Stimulated activated CD8-positive, alpha-beta memory T cell treated with anti-CD3 and anti-CD28 coated beads, Interleukin-15, amount 100 ng/mL, for 1 hour (primary cell): ENCODE data around the gene TOP1.
"Not testable (repeated sequence)": the region's sequence is repeated elsewhere in the genome, so short reads cannot be mapped to it uniquely, and the experiment has no call there.

ENCODE experiments used
- DNase-seq: peaks from one replicate; pipeline ENCODE4 v3.0.0-alpha.2; 2020; ENCODE audit warnings: low read depth

TOP1 gene

DNA sequence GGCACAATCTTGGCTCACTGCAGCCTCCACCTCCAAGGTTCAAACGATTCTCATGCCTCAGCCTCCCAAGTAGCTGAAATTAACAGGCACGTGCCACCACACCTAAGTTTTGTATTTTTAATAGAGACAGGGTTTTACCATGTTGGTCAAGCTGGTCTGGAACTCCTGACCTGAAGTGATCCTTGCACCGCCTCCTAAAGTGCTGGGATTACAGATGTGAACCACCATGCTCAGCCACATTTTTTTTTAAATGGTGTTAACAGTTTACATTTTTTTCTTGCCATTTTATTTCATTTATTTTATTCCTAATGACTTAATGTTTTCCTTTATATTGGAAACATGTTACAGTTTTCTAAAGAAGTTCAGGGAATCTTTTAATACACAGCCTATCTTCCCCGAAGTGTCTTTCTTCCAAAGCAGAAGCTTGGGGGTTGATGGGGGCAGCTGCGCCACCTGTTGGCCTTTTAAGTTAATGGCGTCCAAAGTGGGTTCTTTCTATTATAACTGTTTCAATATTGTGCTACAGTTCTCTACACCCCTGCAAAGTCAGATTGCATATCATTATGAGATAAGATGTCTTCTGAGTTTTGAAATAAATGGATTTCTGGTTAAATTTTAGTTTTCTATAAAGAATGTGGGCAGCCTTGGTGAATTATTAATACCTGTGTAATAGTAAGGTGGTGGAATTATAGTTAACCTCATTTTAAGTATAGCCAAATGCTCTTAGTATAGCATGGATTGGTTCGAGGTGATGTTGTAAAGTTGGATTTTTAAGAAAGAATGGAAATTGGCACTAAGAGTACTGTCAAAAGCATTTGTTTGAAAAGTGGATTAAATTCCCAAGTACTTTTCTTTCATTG lies 66.7 kb downstream of the TOP1 start:
- peak; percentile 27 for DNase-seq

DNA sequence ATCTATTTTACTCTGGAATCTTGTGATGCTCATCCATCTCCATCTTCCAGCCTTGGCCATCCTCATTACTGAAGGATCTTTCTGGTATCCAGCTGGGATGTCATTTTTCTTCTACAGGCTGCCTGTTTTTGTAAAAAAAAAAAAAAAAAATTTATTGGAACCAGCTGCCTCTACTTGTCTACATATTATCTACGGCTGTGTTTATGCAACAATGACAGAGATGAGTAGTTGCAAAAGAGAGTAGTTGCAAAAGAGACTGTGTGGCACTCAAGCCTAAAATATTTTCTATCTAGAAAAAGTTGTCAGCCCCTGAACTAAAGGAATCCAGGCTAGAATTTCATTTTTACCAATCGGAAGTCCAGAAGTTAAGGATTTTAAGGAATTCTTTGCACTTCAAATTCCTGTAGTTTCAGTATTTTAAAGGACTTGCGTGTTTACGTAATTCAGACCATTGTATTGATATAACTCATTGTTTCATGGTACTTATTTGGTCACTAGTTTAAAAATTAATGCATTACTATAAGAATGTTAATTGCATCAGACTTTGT lies 70.2 kb downstream of the TOP1 start:
- DNase-seq, result no peak

DNA sequence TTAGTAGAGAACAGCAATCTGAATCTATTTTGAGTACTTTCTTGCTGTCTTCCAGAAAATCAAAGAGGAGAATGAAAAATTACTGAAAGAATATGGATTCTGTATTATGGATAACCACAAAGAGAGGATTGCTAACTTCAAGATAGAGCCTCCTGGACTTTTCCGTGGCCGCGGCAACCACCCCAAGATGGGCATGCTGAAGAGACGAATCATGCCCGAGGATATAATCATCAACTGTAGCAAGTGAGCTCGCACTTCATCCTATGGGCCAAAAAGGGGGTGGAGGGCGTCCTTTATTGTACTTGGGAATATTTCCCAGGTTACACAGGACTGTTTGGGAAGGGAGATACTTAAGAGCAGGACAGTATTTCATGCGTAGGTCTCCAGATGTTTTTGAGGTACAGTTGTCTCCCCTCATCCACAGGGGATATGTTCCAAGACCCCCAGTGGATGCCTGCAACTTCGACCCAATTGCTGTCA lies 71.4 kb downstream of the TOP1 start:
- no peak for DNase-seq

DNA sequence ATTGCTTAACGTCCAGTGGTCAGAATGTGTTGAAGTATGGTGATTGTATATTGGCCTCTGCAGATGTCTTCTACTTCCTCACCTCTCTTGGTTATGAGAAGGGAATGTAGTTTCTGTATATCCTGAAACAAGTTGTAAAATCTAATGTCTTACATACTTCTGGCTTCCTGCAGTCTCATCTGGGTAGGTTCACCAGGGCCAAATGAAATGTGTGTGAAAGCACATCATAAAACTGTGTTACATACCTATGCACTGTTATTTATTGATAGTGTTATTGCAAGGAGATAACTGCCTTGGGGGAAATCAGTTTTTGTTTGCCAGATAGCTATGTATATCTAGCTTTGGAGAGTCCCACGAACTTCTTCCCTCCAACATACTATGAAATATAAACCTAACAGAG lies 73.0 kb downstream of the TOP1 start:
- DNase-seq, result no peak

DNA sequence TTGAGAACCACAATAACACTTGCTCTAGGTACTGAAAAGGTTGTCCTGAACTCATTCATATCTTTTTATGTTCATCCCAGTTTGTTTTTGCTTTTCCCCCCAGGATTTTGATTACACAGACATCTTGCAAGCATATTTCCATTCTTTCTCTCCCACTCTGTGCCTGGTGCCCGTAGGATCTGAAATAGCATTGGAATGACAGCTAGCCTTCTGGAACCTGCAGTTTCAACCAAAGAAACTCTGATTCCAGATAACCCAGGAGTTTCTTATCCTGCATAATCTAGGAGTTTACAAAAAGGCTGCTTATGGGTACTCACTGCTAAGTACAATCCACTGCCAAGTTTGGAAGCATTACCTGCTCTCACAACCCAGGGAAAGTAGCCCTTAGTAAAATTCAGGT lies 79.9 kb downstream of the TOP1 start:
- no peak for DNase-seq

DNA sequence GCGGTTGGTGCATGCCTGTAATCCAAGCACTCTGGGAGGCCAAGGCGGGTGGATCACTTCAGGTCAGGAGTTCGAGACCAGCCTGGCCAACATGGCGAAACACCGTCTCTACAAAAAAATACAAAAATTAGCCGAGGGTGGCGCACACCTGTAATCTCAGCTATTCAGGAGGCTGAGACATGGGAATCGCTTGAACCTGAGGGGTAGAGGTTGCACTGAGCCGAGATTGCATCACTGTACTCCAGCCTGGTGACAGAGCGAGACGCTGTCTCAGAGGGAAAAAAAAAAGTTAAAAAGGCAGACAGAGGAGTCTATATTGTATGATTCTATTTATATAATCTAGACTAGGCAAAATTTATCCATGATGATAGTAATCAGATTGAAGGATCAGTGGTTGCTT lies 81.4 kb downstream of the TOP1 start:
- DNase-seq, result no peak

DNA sequence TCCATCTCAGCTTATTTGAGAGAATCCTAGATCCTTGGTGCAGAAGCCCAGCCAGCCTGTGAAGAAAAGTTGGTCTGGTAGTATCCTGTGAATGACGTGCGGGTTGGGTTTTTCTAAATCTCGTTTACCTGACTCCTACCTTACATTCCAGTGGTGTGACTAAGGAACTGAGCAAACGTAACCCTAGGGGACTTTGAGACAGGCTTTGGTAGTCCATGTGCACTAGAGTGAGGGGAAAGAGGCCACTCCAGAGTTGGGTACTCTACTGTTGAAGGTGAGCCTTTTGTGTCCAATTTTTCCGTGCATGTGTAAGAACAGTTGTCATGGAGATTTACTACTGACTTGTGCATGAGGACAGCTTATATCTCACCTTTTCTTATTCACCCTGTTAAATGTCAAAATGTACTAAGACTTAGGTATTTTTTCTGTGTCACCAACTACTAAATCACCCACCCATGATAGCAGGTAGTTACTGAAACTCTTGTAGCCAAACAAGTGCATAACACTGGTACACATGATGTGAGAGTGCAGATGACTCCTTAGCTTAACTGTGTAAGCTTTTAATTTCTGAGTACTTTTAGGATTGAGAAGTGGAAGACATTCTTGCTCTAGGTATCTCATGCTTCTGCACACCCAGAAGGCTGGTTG lies 82.4 kb downstream of the TOP1 start:
- no peak for DNase-seq

DNA sequence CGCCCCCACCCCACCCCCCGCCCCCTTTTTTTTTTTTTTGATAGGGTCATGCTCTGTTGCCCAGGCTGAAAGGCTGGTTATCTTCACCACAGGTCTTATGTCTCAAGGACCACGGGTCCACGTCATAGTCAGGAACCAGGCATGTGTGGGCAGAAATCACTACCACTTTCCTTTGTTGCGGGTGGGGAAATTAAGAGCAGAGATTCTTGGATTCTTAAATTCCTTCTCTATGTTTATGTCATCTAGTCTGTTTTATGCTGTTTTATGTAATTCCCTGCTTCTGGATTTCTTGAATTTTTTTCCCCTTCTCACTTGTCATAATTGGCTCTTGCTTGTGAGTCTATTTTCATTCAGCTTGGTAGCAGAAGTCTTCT lies 82.9 kb downstream of the TOP1 start:
- no peak for DNase-seq

DNA sequence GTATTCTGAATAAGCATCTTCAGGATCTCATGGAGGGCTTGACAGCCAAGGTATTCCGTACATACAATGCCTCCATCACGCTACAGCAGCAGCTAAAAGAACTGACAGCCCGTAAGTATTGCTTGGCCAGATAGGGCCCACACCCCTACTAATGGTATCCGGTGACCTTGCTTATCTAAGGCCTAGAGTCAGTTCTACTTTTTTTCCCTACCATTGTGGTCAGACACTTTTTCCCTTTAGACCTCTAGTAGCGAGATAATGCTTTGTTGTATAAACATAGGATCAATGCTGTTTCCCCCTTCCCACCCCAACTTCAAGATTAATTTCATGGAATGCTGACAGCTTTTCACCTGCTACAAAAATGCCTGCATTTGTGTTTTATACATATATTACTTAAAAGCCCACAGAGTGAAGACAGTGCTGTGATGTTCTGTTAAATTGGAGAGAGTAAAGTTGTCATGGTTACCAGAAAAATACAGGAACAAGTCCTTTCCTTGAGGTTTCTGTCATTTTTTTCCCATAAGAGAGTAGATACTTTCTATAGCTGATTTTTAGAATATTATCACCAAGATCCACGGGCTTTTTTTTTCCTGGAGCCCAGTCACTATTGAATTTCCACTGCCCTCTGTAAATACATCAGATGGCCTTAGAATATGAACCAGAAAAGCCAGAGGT lies 87.8 kb downstream of the TOP1 start:
- DNase-seq, result no peak

DNA sequence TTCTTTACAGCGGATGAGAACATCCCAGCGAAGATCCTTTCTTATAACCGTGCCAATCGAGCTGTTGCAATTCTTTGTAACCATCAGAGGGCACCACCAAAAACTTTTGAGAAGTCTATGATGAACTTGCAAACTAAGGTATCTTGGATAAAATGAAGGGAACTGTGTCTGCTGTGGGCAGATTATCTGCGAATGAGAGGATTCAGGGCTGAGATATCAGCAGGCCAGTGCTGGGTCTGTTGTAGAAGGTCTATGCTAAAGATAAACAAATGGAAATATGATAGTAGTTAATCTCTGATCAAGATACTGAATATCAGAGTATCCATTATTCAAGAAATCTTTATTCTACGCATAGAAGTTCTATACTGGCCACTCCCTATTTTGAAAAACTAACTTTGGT lies 89.5 kb downstream of the TOP1 start:
- not testable (repeated sequence) for DNase-seq

DNA sequence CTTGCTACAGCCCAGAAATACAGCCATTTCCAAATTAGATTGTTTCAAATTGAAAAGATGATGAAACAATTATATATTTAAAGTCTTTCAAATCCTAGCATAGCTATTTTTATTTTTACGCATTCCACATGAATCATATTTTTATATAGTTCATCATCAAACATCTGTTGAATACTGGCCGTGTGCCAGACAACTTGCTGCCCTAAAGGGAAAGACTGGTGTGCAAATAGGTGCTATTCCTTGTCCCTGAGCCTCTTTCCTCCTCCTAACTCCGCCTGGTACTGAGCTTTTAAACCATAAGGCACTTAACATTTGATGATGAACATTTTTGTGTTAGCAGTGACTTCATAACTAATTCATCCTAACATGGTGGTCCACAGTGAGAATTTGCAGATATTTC lies 90.0 kb downstream of the TOP1 start:
- DNase-seq, result no peak

DNA sequence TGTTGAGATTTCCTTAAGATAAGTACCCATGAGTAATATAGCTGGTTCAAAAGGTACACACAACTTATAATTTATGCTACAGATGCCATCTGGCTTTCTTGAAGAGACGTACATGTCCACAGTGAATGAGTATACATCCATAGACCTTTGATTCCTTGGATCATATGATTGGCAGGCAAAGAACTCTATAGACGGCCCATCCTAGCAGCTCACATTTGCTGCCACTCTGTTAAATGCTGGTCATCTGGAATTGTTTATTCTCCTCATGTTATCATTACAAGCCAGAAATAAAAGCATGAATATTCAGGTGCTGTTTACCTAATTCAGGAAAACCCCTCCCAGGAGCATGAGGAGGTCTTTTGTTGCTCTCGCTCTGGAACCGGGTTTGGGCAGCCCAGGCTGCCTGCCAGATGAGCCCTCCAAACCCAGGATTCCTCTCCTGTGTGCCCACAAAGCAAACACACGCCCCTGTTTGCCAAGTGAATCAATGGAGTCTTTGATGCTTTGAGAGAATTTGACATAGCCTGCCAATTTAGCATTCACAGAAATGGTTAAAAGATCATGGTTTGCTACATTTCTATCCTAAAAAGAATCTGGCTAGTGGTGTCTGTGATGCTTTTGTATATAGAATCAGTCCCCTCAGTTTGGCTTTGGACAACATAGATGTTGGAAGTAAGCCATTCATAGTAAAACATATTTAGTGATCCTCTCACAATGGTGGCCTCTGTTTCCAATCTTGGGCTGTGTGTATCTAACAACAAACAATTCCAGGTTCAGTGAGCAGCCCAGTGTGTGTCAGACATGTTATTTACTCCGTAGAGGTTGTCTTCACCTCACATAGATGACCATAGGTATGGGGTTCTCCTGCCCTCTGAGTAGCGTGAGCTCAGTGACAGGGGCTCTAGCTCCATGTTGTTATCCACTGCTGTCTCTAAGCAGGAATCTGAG lies 91.3 kb downstream of the TOP1 start:
- DNase-seq, result no peak

DNA sequence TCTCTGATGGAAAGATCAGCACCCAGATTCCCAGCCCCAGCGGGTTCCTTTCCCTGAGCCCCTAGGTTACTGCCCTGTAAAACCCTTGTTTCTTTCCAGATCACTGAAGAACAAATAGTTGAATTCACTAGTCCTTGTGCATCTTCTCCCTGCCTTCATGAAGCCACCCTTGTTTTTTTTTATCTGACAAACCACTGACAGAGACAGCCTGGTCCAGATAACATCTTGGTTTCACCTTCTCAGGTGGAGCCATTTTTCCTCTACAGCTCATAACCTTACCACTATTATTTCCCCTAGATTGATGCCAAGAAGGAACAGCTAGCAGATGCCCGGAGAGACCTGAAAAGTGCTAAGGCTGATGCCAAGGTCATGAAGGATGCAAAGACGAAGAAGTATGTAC lies 92.8 kb downstream of the TOP1 start:
- no peak for DNase-seq

DNA sequence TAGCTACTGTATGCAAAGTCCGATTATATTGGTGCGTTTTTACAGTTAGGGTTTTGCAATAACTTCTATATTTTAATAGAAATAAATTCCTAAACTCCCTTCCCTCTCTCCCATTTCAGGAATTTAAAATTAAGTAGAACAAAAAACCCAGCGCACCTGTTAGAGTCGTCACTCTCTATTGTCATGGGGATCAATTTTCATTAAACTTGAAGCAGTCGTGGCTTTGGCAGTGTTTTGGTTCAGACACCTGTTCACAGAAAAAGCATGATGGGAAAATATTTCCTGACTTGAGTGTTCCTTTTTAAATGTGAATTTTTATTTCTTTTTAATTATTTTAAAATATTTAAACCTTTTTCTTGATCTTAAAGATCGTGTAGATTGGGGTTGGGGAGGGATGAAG lies 95.0 kb downstream of the TOP1 start:
- no peak for DNase-seq

DNA sequence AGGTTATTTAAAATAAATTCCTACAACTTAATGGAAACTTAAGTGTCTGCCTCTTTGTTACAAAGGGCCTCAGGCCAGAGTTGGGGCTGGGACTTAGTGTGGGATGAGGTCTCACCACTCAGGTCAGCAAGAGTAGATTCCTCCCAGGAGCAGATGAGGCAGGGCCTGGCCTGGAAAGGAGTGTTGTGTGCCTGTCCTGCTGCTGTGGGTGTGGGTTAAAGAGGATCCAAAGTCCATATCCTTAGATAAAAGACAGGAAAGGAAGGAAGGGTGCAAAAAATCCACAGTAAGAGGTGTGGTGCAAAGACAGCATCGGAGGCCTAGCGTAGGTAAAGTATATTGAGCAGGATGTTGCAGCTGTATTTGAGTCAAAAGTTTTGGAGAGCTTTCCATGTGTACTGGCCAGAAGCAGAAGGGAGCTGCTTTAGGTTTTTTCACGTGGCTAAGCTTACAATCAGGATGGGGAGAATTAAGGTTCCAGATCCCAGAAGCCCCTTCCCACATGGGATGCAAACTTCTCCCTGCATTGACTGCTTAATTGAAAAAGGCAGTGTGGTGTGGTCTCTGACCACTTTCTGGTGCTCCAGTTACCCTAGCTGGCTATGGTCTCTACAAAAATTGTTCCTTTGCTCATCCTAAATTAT lies 96.0 kb downstream of the TOP1 start:
- DNase-seq, result no peak

DNA sequence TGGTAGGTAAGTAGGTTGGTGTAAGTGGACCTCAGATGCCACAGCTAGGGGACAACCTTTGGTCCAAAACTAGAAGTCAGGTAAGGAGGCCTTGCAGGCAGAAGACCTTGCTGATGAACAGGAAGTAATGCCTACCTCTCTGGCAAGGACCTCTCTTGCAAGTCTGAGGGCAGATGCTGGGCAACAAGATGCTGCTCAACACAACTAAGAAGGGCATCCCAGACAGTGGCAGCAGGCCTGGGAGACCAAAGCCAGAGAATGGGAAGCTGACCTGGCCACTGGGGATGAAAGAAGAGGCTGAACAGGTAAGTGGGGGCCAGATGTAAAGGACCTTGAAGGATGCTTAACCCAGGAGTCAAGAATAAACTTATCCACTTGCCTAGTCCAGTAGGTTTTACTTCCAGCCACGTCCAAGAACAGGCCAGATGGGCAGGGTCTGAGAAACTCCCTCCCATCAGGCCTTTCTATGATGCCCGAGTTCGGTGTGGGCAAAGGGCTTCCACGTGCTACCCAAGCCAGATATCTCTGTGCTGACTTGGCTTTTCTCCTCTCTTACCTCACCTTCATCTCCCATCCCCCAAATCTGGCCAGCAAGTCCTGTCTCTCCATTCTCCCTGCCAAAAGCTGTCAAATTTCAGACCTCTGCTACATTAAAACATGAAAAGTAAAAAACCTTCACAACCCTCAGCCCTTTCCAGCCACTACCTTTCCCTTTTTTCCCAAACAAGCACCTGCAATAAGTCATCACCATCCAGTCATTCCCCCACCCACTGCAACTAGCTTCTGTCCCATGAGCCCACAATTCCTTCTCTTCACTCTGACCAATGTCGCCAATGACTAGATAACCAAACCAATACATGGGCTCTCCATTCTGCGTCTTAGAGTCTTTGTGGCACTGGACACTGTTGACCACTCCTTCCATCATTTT lies 97.2 kb downstream of the TOP1 start:
- DNase-seq, result no peak

DNA sequence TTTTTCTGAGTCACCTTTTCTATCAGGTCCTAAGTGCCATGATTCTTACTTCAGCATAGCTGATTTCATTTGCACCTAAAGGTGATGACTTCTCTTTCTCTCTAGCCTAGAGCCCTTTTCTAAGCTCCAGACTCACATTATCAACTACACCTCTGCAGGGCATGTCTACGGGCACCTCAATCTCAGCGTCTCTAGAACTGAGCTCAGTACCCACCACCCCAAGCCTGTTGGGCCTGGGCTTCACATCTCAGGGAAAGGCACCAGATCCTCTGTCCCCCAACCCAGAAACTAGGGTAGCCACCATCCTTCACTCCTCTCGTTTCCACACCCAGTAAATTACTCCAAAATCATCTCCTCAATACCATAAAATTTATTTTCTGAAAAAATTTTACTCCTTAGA lies 98.1 kb downstream of the TOP1 start:
- no peak for DNase-seq

DNA sequence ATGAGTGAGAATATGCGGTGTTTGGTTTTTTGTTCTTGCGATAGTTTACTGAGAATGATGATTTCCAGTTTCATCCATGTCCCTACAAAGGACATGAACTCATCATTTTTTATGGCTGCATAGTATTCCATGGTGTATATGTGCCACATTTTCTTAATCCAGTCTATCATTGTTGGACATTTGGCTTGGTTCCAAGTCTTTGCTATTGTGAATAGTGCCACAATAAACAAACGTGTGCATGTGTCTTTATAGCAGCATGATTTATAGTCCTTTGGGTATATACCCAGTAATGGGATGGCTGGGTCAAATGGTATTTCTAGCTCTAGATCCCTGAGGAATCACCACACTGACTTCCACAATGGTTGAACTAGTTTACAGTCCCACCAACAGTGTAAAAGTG lies 99.7 kb downstream of the TOP1 start:
- not testable (repeated sequence) for DNase-seq

DNA sequence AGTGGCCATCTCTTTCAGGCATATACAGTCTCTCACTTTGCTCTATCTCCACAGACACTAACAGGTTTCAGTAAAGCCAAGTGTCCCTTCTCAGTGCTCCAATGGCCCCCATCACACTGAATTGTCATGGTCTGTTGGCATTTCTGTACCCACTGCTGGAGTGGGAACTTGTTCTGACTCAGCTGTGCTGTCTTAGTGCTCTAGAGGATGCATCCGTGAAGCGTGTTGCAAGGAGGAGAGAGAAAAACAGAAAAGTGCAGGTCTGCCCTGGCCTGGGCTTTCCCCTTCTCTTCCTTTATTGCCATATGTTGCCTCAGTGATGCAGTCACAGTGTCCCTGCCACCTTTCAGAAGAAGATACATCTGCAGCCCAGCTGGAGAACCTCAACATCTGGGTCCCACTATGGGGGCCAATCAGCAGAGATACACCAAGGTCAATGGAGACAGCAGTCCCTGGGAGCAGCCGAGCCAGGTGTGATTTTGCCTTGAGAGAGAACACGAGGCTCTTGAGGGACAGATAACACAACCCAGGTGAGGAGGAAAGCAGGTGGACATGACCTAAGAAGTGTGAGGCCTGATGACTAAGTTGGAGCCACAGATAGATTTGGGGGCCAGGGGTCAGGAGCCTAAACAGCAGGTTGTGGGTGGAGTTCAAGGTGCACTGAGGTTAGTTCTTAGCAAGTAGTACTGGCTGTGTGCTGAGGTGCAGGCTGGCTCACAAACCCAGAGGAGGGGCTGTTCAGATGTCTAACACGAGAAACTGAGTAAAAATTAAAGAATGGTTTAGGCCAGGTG lies 103.2 kb downstream of the TOP1 start:
- no peak for DNase-seq
